ENCODE measurements around the gene ZNF593. TPM values are rescaled to one million over a fixed set of nuclear protein-coding genes. Genes with fewer than 3 reads are reported as not detected.

Gene ZNF593
- total RNA-seq, 1 donor from 2014 or later: 18.7 TPM

- Histone ChIP-seq H3K36me3 (no peaks in the 10 kb centered on the region), H3K4me3 (no peak overlapping the region), H3K27me3 (no peaks in the 10 kb centered on the region), H3K27ac (peak overlapping the region; percentile 18), H3K4me1 (peaks cover 12% of the 10 kb centered on the region), H3K9me3 (no peaks in the 10 kb centered on the region)
- TF ChIP-seq POLR2AphosphoS5 (IDR thresholded peaks at IDR 0.05; ENCODE audit: insufficient read depth in 1 of 2, low read depth in 1 of 2) (no peak), POLR2A (IDR thresholded peaks at IDR 0.05) (no peak), CTCF (IDR thresholded peaks at IDR 0.05) (no peak)
- DNase-seq (ENCODE audit: extremely low spot score in 2 of 2): no peak
- intact Hi-C loops (cut with DNase I): no loop called here
These were observed 12.6 kb downstream of the ZNF593 start for GRCh38 chr1:26182383-26182696.

GRCh38 chr1:26184086-26184485 is 14.4 kb downstream of the ZNF593 start:
- Histone ChIP-seq H3K4me3 (no peak overlapping the region), H3K27ac (no peak overlapping the region), H3K4me1 (peaks cover 6% of the 10 kb centered on the region), H3K36me3 (no peaks in the 10 kb centered on the region), H3K9me3 (no peaks in the 10 kb centered on the region), H3K27me3 (no peaks in the 10 kb centered on the region)
- no peak for DNase-seq (ENCODE audit: extremely low spot score in 2 of 2)
- intact Hi-C loops (cut with DNase I): no loop called here
- TF ChIP-seq POLR2AphosphoS5 (IDR thresholded peaks at IDR 0.05; ENCODE audit: insufficient read depth in 1 of 2, low read depth in 1 of 2): no peak
- TF ChIP-seq POLR2A (IDR thresholded peaks at IDR 0.05): no peak
- no peak for TF ChIP-seq CTCF (IDR thresholded peaks at IDR 0.05)

- Histone ChIP-seq H3K4me1 (peaks cover 6% of the 10 kb centered on the region), H3K27ac (no peak overlapping the region), H3K4me3 (no peak overlapping the region), H3K9me3 (no peaks in the 10 kb centered on the region), H3K27me3 (no peaks in the 10 kb centered on the region), H3K36me3 (no peaks in the 10 kb centered on the region)
- TF ChIP-seq POLR2A (IDR thresholded peaks at IDR 0.05) (no peak), CTCF (IDR thresholded peaks at IDR 0.05) (no peak), POLR2AphosphoS5 (IDR thresholded peaks at IDR 0.05; ENCODE audit: insufficient read depth in 1 of 2, low read depth in 1 of 2) (no peak)
- no peak for DNase-seq (ENCODE audit: extremely low spot score in 2 of 2)
- intact Hi-C loops (cut with DNase I): no loop called here
These were observed 15.2 kb downstream of the ZNF593 start for GRCh38 chr1:26184883-26185282.

GRCh38 chr1:26187882-26188281 is 18.2 kb downstream of the ZNF593 start:
- Histone ChIP-seq H3K27ac (no peak overlapping the region), H3K4me1 (no peaks in the 10 kb centered on the region), H3K36me3 (no peaks in the 10 kb centered on the region), H3K9me3 (no peaks in the 10 kb centered on the region), H3K27me3 (no peaks in the 10 kb centered on the region), H3K4me3 (no peak overlapping the region)
- no peak for TF ChIP-seq CTCF (IDR thresholded peaks at IDR 0.05)
- TF ChIP-seq POLR2AphosphoS5 (IDR thresholded peaks at IDR 0.05; ENCODE audit: insufficient read depth in 1 of 2, low read depth in 1 of 2): no peak
- TF ChIP-seq POLR2A (IDR thresholded peaks at IDR 0.05): no peak
- no peak for DNase-seq (ENCODE audit: extremely low spot score in 2 of 2)
- intact Hi-C loops (cut with DNase I): no loop called here

- H3K9me3 ChIP-seq: no peaks in the 10 kb centered on the region
- no peak overlapping the region for H3K4me3 ChIP-seq
- H3K4me1 ChIP-seq: no peaks in the 10 kb centered on the region
- H3K36me3 ChIP-seq: no peaks in the 10 kb centered on the region
- intact Hi-C loops (cut with DNase I): no loop called here
- TF ChIP-seq POLR2AphosphoS5 (IDR thresholded peaks at IDR 0.05; ENCODE audit: insufficient read depth in 1 of 2, low read depth in 1 of 2) (no peak), POLR2A (IDR thresholded peaks at IDR 0.05) (no peak), CTCF (IDR thresholded peaks at IDR 0.05) (no peak)
- no peak for DNase-seq (ENCODE audit: extremely low spot score in 2 of 2)
- no peaks in the 10 kb centered on the region for H3K27me3 ChIP-seq
- no peak overlapping the region for H3K27ac ChIP-seq
These were observed 18.8 kb downstream of the ZNF593 start for GRCh38 chr1:26188477-26188876.

All from vagina (tissue), 2 donors.